Measurements from ENCODE around the gene GPR137B. TPM values are rescaled to one million over a fixed set of nuclear protein-coding genes. Genes with fewer than 3 reads are reported as not detected.

GPR137B gene
- total RNA-seq, 1 experiment from 2014 or later = 7.1 TPM

- DNase-seq (ENCODE audit: low spot score) = no peak
- H3K4me3 ChIP-seq (ENCODE audit: low read depth, low read length, poor library complexity, severe bottlenecking) = no peak overlapping the region
- CTCF ChIA-PET = no interaction called here
- no TSS peak for BruUV-seq (replicated peaks)
- H3K27ac ChIP-seq (ENCODE audit: low read depth, low read length, poor library complexity, severe bottlenecking) = no peak overlapping the region
- intact Hi-C loops (cut with micrococcal nuclease; ENCODE audit: unreplicated experiment) = no loop called here
- H3K9me3 ChIP-seq (ENCODE audit: low read depth, low read length, poor library complexity, severe bottlenecking) = no peaks in the 10 kb centered on the region
- no peaks in the 10 kb centered on the region for H3K27me3 ChIP-seq (replicated peaks; ENCODE audit: insufficient read depth, low read depth, low read length, poor library complexity)
- H3K36me3 ChIP-seq (ENCODE audit: insufficient read depth, low read length, poor library complexity, severe bottlenecking) = no peaks in the 10 kb centered on the region
- POLR2A ChIA-PET (ENCODE audit: low non-redundant PET) = no interaction called here
- TF ChIP-seq, protein P1, sequence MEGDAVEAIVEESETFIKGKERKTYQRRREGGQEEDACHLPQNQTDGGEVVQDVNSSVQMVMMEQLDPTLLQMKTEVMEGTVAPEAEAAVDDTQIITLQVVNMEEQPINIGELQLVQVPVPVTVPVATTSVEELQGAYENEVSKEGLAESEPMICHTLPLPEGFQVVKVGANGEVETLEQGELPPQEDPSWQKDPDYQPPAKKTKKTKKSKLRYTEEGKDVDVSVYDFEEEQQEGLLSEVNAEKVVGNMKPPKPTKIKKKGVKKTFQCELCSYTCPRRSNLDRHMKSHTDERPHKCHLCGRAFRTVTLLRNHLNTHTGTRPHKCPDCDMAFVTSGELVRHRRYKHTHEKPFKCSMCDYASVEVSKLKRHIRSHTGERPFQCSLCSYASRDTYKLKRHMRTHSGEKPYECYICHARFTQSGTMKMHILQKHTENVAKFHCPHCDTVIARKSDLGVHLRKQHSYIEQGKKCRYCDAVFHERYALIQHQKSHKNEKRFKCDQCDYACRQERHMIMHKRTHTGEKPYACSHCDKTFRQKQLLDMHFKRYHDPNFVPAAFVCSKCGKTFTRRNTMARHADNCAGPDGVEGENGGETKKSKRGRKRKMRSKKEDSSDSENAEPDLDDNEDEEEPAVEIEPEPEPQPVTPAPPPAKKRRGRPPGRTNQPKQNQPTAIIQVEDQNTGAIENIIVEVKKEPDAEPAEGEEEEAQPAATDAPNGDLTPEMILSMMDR (conservative IDR thresholded peaks at IDR 0.05; ENCODE audit: low read depth, low read length) = no peak
- TF ChIP-seq EZH2 (IDR thresholded peaks at IDR 0.05; ENCODE audit: borderline replicate concordance, low read depth, low read length, poor library complexity, severe bottlenecking) = no peak
- no peaks in the 10 kb centered on the region for H3K4me1 ChIP-seq (ENCODE audit: insufficient read depth, low read length, poor library complexity, severe bottlenecking)
These were observed 98.3 kb downstream of the GPR137B start for GRCh38 chr1:236240675-236241074.

GRCh38 chr1:236242568-236242967 is 100.2 kb downstream of the GPR137B start:
- ChIA-PET POLR2A (ENCODE audit: low non-redundant PET) (no interaction called here), CTCF (no interaction called here)
- no peak overlapping the region for H3K27ac ChIP-seq (ENCODE audit: low read depth, low read length, poor library complexity, severe bottlenecking)
- H3K36me3 ChIP-seq (ENCODE audit: insufficient read depth, low read length, poor library complexity, severe bottlenecking) = no peaks in the 10 kb centered on the region
- TF ChIP-seq, protein P1 (conservative IDR thresholded peaks at IDR 0.05; ENCODE audit: low read depth, low read length) = no peak
- TF ChIP-seq EZH2 (IDR thresholded peaks at IDR 0.05; ENCODE audit: borderline replicate concordance, low read depth, low read length, poor library complexity, severe bottlenecking) = no peak
- intact Hi-C loops (cut with micrococcal nuclease; ENCODE audit: unreplicated experiment) = no loop called here
- H3K4me3 ChIP-seq (ENCODE audit: low read depth, low read length, poor library complexity, severe bottlenecking) = no peak overlapping the region
- H3K4me1 ChIP-seq (ENCODE audit: insufficient read depth, low read length, poor library complexity, severe bottlenecking) = no peaks in the 10 kb centered on the region
- no peaks in the 10 kb centered on the region for H3K27me3 ChIP-seq (replicated peaks; ENCODE audit: insufficient read depth, low read depth, low read length, poor library complexity)
- BruUV-seq (replicated peaks) = no TSS peak
- H3K9me3 ChIP-seq (ENCODE audit: low read depth, low read length, poor library complexity, severe bottlenecking) = no peaks in the 10 kb centered on the region
- no peak for DNase-seq (ENCODE audit: low spot score)

- intact Hi-C loops (cut with micrococcal nuclease; ENCODE audit: unreplicated experiment) = no loop called here
- TF ChIP-seq EZH2 (IDR thresholded peaks at IDR 0.05; ENCODE audit: borderline replicate concordance, low read depth, low read length, poor library complexity, severe bottlenecking) = no peak
- TF ChIP-seq, protein P1 (conservative IDR thresholded peaks at IDR 0.05; ENCODE audit: low read depth, low read length) = no peak
- Histone ChIP-seq H3K4me3 (ENCODE audit: low read depth, low read length, poor library complexity, severe bottlenecking) (no peak overlapping the region), H3K4me1 (ENCODE audit: insufficient read depth, low read length, poor library complexity, severe bottlenecking) (no peaks in the 10 kb centered on the region), H3K36me3 (ENCODE audit: insufficient read depth, low read length, poor library complexity, severe bottlenecking) (no peaks in the 10 kb centered on the region), H3K27ac (ENCODE audit: low read depth, low read length, poor library complexity, severe bottlenecking) (no peak overlapping the region), H3K27me3 (replicated peaks; ENCODE audit: insufficient read depth, low read depth, low read length, poor library complexity) (no peaks in the 10 kb centered on the region), H3K9me3 (ENCODE audit: low read depth, low read length, poor library complexity, severe bottlenecking) (no peaks in the 10 kb centered on the region)
- BruUV-seq (replicated peaks) = no TSS peak
- DNase-seq (ENCODE audit: low spot score) = no peak
- POLR2A ChIA-PET (ENCODE audit: low non-redundant PET) = no interaction called here
- CTCF ChIA-PET = no interaction called here
These were observed 104.9 kb downstream of the GPR137B start for GRCh38 chr1:236247286-236247685.

All from A673 (cell line).